Activated naive CD4-positive, alpha-beta T cell treated with anti-CD3 and anti-CD28 coated beads for 36 hours (primary cell): Measurements from ENCODE around the gene LOXL1. TPM values are rescaled to one million over a fixed set of nuclear protein-coding genes. Genes with fewer than 3 reads are reported as not detected.

Source experiments
- CTCF ChIA-PET: fragments of 350-600 bp; sonication (Branson Sonifier 250); formaldehyde crosslinking; loops from one replicate; lab custom pipeline; 2021; ENCODE audit warnings: antibody characterized with exemption; lab: Charles Lee
- DNase-seq: peaks from one replicate; pipeline ENCODE4 v3.0.0-alpha.2; 2020
- H3K27ac Mint-ChIP-seq: one replicate; pipeline ENCODE4 v1.8.0; 2021; ENCODE audit warnings: mild to moderate bottlenecking, mixed read lengths
- H3K27me3 Mint-ChIP-seq: one replicate; pipeline ENCODE4 v1.8.0; 2021; ENCODE audit warnings: low read depth, mixed read lengths
- H3K36me3 Mint-ChIP-seq: one replicate; pipeline ENCODE4 v1.8.0; 2021; ENCODE audit warnings: low read depth, mixed read lengths
- H3K4me1 Mint-ChIP-seq: one replicate; pipeline ENCODE4 v1.8.0; 2021; ENCODE audit warnings: low read depth, mixed read lengths
- H3K4me3 Mint-ChIP-seq: one replicate; pipeline ENCODE4 v1.8.0; 2021; ENCODE audit warnings: mild to moderate bottlenecking, moderate library complexity, mixed read lengths
- H3K9me3 Mint-ChIP-seq: one replicate; pipeline ENCODE4 v1.8.0; 2021; ENCODE audit warnings: mixed read lengths
- intact Hi-C: fragments of 100-400 bp; cut with micrococcal nuclease; formaldehyde crosslinking; loops from one replicate; pipeline ENCODE4 v1.15.1; 2023
- total RNA-seq, 2 experiments: library from RNA; stranded (reverse); gene quantifications; one replicate each; pipeline ENCODE4 v1.2.3, GENCODE V29; 2021

Gene LOXL1
- total RNA-seq, 2 experiments from 2014 or later, result 0.25 to 0.55 TPM

DNA sequence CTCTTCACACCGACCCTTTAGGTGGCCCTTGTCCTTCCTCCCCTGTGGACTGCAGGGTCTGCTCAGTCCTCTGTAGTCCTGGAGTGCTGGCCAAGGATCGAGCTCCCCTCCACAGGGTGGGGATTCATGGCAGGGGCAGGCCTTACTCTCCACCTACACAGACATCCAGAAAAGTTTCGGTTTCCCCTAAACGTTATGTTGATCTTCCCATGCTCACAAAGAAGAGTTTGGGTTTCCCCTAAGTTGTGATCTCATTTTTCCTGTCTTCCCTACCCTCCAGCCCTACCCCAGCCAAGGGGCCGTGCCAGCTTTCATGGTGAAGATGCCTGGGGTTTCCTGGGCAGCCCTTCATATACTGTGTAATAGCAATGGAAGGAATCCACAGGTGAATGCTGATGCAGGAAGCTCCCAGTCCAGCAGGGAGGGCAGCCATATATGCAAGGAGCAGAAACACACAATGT is 55.5 kb downstream of the LOXL1 start:
- Mint-ChIP-seq H3K36me3 (peaks cover 4% of the 10 kb centered on the region), H3K4me1 (peaks cover 43% of the 10 kb centered on the region), H3K9me3 (no peaks in the 10 kb centered on the region), H3K27ac (peak overlapping the region; percentile 85), H3K27me3 (no peaks in the 10 kb centered on the region), H3K4me3 (peak overlapping the region; percentile 62)
- peak; percentile 54 for DNase-seq
- intact Hi-C loops, result loop anchor here (1.0 kb wide), 2 partner anchors 11 to 26 kb away; partner anchors contain the start of gene STOML1
- CTCF ChIA-PET, result interaction anchor here (0.6 to 2.2 kb wide), 4 partner anchors 9 to 66 kb away, joined by 3 to 13 read pairs (median 4); partner anchors contain the start of gene PML

DNA sequence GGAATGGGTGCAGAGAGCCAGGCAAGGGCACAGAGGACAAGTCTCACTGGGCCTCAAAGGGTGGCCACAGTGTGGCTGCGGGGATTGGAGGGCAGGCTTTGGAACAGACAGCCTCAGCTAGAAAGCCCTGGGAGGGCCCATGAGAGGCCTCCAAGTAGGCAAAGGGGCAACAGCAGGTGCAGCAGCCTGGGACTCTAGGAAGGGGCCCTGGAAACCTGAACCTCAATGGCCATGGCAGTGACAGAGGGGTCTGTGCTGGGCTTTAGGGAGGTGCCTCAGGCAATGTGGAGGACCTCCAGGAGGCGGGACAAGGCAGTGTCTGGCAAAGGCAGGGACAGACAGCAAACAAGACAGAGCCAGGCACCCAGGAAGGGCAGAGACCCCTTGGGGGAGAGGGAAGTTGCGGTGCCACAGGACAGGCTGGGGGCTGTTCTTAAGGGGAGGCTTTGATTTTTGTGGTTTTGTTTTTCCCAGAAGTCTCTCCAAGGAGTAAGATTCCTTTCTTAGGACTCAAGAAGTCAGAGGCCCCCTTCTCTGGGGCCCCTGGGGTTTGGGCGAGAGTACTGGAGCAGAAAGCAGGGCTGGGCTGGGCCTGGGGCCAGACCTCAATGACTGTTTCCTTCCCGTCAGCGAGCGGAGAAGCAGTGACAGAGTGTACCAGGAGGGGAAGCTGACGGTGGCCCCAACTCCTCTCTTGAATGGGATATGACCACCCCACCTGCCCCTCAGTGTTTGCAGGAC is 56.1 kb downstream of the LOXL1 start:
- intact Hi-C loops, result loop anchor here (1.0 kb wide), 1 partner anchor 10 kb away; the partner anchor contains the start of gene STOML1
- H3K27ac Mint-ChIP-seq, result peak overlapping the region; percentile 85
- H3K4me1 Mint-ChIP-seq, result peaks cover 47% of the 10 kb centered on the region
- no peaks in the 10 kb centered on the region for H3K9me3 Mint-ChIP-seq
- H3K36me3 Mint-ChIP-seq, result peaks cover 6% of the 10 kb centered on the region
- peak; percentile 87 for DNase-seq
- peak overlapping the region; percentile 62 for H3K4me3 Mint-ChIP-seq
- CTCF ChIA-PET, result interaction anchor here (1.0 to 2.2 kb wide), 4 partner anchors 9 to 65 kb away, joined by 3 to 13 read pairs (median 5); partner anchors contain the start of gene PML
- H3K27me3 Mint-ChIP-seq, result no peaks in the 10 kb centered on the region

DNA sequence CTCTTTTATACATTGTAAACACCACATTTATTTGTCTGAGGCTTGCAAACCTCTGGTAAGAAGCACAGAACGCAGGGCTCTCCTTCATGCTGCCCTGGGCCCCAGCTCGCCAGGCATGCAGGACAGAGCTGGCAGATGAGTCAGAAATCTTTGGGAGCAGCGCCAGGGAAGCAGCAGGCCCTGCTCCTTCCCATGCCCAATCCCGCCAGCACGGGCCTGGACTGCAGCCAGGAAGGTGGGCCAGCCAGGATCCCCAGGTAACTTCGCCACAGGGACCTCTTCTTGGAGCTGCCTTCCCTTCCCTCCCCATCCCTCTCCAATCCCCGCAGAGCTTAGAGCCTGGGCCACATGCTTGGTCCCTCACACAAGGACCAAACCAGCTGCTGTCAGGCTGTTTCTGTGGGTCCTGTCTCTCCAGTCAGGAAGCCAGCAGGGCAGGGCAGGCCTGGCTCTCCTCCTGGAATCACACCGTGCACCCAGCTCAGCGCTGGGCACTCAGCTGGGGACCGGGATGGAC is 57.0 kb downstream of the LOXL1 start:
- H3K27me3 Mint-ChIP-seq, result no peaks in the 10 kb centered on the region
- intact Hi-C loops, result no loop called here

DNA sequence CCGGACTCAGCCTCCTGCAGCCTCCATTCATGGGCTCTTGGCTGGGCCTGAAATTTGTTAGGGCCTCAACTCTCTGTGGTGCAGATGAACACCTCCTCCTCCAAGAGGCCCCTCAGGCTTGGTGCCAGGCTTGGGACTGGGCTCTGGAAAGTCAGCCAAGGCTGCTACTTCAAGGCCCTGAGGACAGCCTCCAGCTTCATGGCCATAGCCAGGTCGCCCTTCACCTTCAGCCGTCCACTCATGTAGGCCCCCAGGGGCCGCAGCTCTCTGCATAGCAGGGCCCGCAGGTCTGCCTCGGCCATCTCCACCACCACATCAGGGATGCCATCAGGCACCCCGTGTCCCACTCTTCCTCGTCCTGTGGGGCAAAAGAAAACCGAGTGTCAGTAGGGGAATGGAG is 57.5 kb downstream of the LOXL1 start:
- H3K9me3 Mint-ChIP-seq, result no peaks in the 10 kb centered on the region
- H3K27ac Mint-ChIP-seq, result peak overlapping the region; percentile 77
- no peak for DNase-seq
- intact Hi-C loops, result no loop called here
- H3K27me3 Mint-ChIP-seq, result no peaks in the 10 kb centered on the region
- CTCF ChIA-PET, result interaction anchor here (0.5 to 1.3 kb wide), 4 partner anchors 9 to 65 kb away, joined by 3 to 6 read pairs (median 3); no protein-coding TSS in a partner anchor
- H3K4me3 Mint-ChIP-seq, result no peak overlapping the region
- H3K4me1 Mint-ChIP-seq, result peaks cover 53% of the 10 kb centered on the region
- peaks cover 6% of the 10 kb centered on the region for H3K36me3 Mint-ChIP-seq

More for the DNA sequence above, 57.0 kb downstream of the LOXL1 start:
- H3K27ac Mint-ChIP-seq, result peak overlapping the region; percentile 85
- no peak overlapping the region for H3K4me3 Mint-ChIP-seq
- CTCF ChIA-PET, result interaction anchor here (0.5 to 1.3 kb wide), 3 partner anchors 9 to 66 kb away, joined by 3 to 6 read pairs (median 3); no protein-coding TSS in a partner anchor
- no peak for DNase-seq
- H3K36me3 Mint-ChIP-seq, result peaks cover 6% of the 10 kb centered on the region
- H3K4me1 Mint-ChIP-seq, result peaks cover 53% of the 10 kb centered on the region
- H3K9me3 Mint-ChIP-seq, result no peaks in the 10 kb centered on the region

DNA sequence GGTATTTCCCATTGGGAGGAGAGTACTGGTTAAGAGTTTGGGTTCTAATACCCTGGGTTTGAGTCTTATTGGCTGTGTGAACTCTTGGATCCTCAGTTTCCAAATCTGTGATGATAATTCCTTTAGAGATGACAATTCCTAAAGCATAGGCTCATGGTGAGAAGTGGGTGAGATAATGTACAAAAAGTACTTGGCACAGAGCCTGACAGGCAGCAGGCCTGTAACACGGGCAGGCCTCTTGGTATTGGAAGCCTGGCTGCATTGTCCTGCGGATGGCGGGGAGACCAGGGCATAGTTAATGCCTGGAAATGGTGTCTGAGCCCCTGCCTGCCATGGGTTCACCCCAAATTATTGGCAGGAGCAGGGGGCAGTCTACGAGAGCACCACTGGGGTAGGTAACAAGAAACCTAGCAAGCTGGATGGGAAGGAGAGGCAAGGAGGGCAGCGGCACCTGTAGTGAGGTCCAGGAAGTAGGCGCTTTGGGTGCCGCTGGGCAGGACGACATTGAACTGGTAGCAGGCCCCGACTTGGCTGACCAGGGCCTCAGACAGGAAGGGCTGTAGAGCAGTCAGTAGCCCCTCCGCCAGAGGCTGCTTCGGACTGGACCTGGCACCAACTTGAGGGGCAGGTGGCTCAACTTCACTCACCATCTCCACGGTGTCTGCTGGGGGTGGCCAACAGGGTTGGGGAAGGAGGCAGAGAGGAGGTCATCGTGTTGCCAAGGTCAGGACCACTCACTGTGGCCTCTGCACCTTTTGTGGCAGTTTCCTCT is 58.1 kb downstream of the LOXL1 start:
- Mint-ChIP-seq H3K27ac (peak overlapping the region; percentile 77), H3K4me3 (no peak overlapping the region), H3K4me1 (peaks cover 51% of the 10 kb centered on the region), H3K27me3 (no peaks in the 10 kb centered on the region), H3K9me3 (no peaks in the 10 kb centered on the region), H3K36me3 (peaks cover 6% of the 10 kb centered on the region)
- DNase-seq, result no peak
- CTCF ChIA-PET, result interaction anchor here (1.2 kb wide), 1 partner anchor 11 kb away, joined by 3 read pairs; no protein-coding TSS in a partner anchor
- intact Hi-C loops, result no loop called here

DNA sequence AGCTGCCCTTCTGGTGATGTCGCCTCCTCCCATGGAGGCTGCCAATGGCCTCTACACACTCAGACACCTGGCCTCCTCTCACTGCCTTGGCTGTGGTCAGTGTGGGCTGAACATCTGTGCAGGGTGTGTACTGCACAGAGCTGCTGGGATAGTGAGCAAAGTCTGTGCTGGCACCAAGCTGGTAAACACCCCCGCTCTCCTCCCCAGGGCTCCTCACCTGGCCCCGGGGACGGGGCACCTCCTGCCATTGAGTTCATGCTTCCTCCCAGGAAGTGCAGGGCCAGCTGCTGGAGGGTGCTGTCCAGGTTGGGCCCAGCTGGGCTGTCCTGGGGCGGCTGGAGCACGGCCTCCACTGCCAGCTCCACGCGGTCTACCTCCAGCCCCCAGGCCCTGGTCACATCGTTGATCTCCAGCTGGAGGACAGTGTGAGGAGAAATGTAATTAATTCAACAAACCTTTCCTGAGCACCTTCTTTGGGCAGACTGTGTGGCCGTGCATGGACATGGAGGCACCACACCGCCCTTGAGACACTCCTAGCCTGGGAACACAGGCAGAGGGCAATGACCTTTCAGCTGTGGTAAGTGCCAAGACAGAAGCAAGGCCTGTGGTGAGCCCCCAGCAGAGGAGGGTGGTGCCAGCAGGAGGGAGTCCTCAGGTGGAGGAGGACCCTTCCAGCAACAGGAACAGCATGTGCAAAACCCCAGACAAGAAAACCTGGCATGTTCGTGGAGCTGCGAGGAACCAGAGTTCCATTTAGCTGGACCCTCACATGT is 59.0 kb downstream of the LOXL1 start:
- Mint-ChIP-seq H3K9me3 (no peaks in the 10 kb centered on the region), H3K36me3 (peaks cover 6% of the 10 kb centered on the region), H3K4me1 (peaks cover 51% of the 10 kb centered on the region), H3K27ac (peak overlapping the region; percentile 39), H3K4me3 (no peak overlapping the region), H3K27me3 (no peaks in the 10 kb centered on the region)
- intact Hi-C loops, result no loop called here
- no peak for DNase-seq
- CTCF ChIA-PET, result interaction anchor here (1.2 kb wide), 1 partner anchor 12 kb away, joined by 3 read pairs; no protein-coding TSS in a partner anchor

DNA sequence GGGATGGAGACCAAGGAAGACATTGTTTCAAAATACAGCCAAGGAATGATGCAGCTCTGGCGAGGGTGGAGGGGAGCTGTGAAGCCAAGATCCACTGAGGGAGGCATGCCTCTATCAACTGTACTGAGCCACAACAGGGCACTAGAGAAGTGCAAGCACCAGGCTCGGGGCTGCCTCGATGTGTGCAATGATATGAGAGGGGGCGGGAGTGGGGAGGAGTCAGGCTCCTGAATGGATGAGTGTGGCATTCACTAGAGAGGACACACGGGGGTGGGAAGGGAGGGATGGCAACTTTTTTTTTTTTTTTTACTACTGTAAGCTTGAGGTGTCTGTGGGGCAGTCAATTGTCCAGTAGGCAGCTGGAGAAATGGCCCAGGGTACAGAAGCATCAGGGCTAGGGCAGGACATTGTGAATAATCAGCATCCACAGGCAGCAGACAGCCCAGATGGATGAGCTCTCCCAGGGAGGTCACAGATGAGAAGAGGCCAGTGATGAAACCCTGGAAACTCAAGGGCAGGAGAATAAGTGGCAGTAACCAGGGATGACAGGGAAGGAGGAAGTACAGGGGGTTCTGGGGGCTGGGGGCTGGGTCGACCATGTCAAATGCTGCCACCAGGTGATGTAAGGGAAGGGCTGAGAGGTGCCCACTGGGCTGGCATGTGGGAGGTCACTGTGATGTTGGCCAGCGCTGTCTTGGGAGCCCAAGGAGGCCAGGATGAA is 60.0 kb downstream of the LOXL1 start:
- Mint-ChIP-seq H3K36me3 (peaks cover 6% of the 10 kb centered on the region), H3K27ac (no peak overlapping the region), H3K4me1 (peaks cover 51% of the 10 kb centered on the region), H3K27me3 (no peaks in the 10 kb centered on the region), H3K9me3 (no peaks in the 10 kb centered on the region), H3K4me3 (no peak overlapping the region)
- CTCF ChIA-PET, result no interaction called here
- no peak for DNase-seq
- intact Hi-C loops, result no loop called here

DNA sequence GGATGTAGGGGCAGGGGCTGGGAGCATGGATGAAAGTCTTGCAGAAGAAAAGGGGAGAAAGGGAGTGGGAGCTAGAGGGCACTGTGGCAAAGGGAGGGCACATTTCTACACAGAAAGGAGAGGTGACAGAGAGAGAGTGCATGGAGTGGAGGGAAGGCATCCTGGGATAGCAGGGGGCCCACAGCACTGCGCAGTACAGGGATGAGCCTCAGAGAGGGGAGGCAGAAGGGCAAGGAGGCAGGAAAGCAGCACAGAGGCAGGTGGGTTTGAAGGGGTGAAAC is 60.5 kb downstream of the LOXL1 start:
- Mint-ChIP-seq H3K4me1 (peaks cover 49% of the 10 kb centered on the region), H3K36me3 (peaks cover 6% of the 10 kb centered on the region), H3K27ac (no peak overlapping the region), H3K9me3 (no peaks in the 10 kb centered on the region), H3K27me3 (no peaks in the 10 kb centered on the region), H3K4me3 (no peak overlapping the region)
- DNase-seq, result no peak
- CTCF ChIA-PET, result no interaction called here
- intact Hi-C loops, result no loop called here

DNA sequence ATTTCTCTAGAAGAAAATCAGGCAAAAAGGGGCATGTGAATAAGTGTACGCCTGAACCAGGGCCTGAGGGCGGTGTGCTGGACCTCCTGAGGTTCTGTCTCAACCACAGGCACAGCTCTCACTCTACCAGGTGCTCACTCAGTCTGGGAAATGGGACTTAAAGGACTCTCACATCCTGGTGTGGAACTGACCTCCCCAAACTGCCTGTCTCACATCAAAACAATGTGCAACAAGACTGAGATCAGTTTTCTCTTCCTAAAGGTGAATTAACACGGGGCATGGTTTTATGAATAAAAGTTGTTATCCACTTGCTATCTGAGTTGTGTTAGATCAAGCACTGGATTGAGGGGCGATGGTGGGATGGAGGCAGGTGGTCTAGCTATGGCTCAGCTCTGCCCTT is 61.0 kb downstream of the LOXL1 start:
- Mint-ChIP-seq H3K36me3 (peaks cover 6% of the 10 kb centered on the region), H3K27me3 (no peaks in the 10 kb centered on the region), H3K4me3 (no peak overlapping the region), H3K4me1 (peaks cover 43% of the 10 kb centered on the region), H3K9me3 (no peaks in the 10 kb centered on the region), H3K27ac (peak overlapping the region; percentile 46)
- intact Hi-C loops, result no loop called here
- CTCF ChIA-PET, result no interaction called here
- no peak for DNase-seq

DNA sequence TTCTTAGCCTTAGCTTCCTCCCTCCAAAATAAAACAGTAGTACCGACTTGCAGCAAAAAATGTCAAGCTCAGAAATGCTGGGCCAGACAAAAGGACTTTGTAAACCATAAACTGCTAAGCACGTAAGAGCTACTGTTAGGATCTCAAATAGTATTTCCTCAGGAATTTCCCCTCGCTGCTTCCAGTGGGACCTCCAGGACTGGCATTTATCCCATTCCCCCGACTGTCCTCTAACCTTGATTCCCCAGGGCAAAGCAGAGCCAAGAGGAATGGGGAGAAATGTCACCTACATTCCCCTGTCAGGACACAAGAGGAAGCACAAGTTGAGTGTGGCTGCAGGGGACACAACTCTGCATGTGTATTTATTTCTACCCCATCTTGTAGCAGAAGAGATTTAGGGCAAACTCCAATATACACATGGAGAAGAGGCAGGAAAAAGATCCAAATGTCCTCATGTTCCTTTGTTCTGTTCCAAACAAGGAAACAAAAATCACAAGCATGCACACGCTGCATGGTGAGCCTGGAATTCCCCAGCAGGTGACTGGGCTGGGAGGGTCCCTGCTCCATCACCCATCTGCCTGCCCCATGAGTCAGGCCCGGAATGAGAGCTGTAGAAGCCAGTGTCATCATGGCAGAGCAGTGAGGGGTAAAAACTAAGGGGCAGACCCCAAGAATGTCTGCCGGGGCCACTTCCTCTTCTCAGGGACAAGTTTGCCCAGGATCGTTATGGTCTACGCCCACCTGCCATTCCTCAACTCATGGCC is 61.6 kb downstream of the LOXL1 start:
- CTCF ChIA-PET, result no interaction called here
- H3K27ac Mint-ChIP-seq, result peak overlapping the region; percentile 46
- peaks cover 6% of the 10 kb centered on the region for H3K36me3 Mint-ChIP-seq
- no peak overlapping the region for H3K4me3 Mint-ChIP-seq
- intact Hi-C loops, result no loop called here
- peak; percentile 51 for DNase-seq
- H3K4me1 Mint-ChIP-seq, result peaks cover 43% of the 10 kb centered on the region
- no peaks in the 10 kb centered on the region for H3K27me3 Mint-ChIP-seq
- H3K9me3 Mint-ChIP-seq, result no peaks in the 10 kb centered on the region
